Esophagus muscularis mucosa (tissue), 3 donors: ENCODE results near the gene CSNK2A2.

Experiments used
- POLR2A ChIP-seq: fragments of 450-650 bp; IDR thresholded peaks from one replicate; pipeline ENCODE4 v1.6.1; 2017; ENCODE audit warnings: antibody characterized with exemption, moderate library complexity, mild to moderate bottlenecking, low read depth
- TF ChIP-seq, protein P1 (sequence below), 3 experiments: fragments of 200-600 bp in 2 of 3; fragments of 450-650 bp in 1 of 3; sonication (generic) in 2 of 3; IDR thresholded peaks; one replicate each; pipeline ENCODE4 v1.5.1; 2017 to 2019; ENCODE audit warnings: antibody characterized with exemption in 3 of 3, mild to moderate bottlenecking in 2 of 3, moderate library complexity in 1 of 3

GRCh38 chr16:58217311-58217925, 19.5 kb upstream of the CSNK2A2 start:
- TF ChIP-seq, protein P1, sequence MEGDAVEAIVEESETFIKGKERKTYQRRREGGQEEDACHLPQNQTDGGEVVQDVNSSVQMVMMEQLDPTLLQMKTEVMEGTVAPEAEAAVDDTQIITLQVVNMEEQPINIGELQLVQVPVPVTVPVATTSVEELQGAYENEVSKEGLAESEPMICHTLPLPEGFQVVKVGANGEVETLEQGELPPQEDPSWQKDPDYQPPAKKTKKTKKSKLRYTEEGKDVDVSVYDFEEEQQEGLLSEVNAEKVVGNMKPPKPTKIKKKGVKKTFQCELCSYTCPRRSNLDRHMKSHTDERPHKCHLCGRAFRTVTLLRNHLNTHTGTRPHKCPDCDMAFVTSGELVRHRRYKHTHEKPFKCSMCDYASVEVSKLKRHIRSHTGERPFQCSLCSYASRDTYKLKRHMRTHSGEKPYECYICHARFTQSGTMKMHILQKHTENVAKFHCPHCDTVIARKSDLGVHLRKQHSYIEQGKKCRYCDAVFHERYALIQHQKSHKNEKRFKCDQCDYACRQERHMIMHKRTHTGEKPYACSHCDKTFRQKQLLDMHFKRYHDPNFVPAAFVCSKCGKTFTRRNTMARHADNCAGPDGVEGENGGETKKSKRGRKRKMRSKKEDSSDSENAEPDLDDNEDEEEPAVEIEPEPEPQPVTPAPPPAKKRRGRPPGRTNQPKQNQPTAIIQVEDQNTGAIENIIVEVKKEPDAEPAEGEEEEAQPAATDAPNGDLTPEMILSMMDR (IDR thresholded peaks at IDR 0.05) = no peak
- no peak for TF ChIP-seq POLR2A
